Activated T-helper 1 cell treated with anti-CD3 and anti-CD28 coated beads, Interleukin-12 subunit alpha, Interleukin-12 subunit beta, Interleukin-2, Interleukin-4 antibody, amounts not matched to agents 30 ng/mL and 10 ng/mL and 1 ng/mL, durations not matched to agents 14 hours and 24 hours and 36 hours (primary cell): ENCODE measurements around the gene OBI1. TPM values are rescaled to one million over a fixed set of nuclear protein-coding genes. Genes with fewer than 3 reads are reported as not detected.

Experiments
- DNase-seq: peaks from one replicate; pipeline ENCODE4 v3.0.0; 2021; ENCODE audit warnings: low spot score
- H3K27ac Mint-ChIP-seq: one replicate; pipeline ENCODE4 v1.8.0; 2021; ENCODE audit warnings: mild to moderate bottlenecking, mixed read lengths
- H3K27me3 Mint-ChIP-seq: one replicate; pipeline ENCODE4 v1.8.0; 2022; ENCODE audit warnings: mild to moderate bottlenecking, moderate library complexity, mixed read lengths; ENCODE audit not compliant: insufficient read depth
- H3K36me3 Mint-ChIP-seq: one replicate; pipeline ENCODE4 v1.8.0; 2021; ENCODE audit warnings: low read depth, mixed read lengths
- H3K4me1 Mint-ChIP-seq: one replicate; pipeline ENCODE4 v1.8.0; 2021; ENCODE audit warnings: low read depth, mixed read lengths
- H3K4me3 Mint-ChIP-seq: one replicate; pipeline ENCODE4 v1.8.0; 2021; ENCODE audit warnings: mild to moderate bottlenecking, moderate library complexity, mixed read lengths
- H3K9me3 Mint-ChIP-seq: one replicate; pipeline ENCODE4 v1.8.0; 2021; ENCODE audit warnings: mixed read lengths
- intact Hi-C: fragments of 100-400 bp; cut with micrococcal nuclease; formaldehyde crosslinking; loops from one replicate; pipeline ENCODE4 v1.15.1; 2024
- total RNA-seq: library from RNA; stranded (reverse); gene quantifications from 2 replicates; pipeline ENCODE4 v1.2.3, GENCODE V29; 2022

Gene OBI1
- total RNA-seq, 1 donor from 2014 or later: 20.0 TPM

DNA sequence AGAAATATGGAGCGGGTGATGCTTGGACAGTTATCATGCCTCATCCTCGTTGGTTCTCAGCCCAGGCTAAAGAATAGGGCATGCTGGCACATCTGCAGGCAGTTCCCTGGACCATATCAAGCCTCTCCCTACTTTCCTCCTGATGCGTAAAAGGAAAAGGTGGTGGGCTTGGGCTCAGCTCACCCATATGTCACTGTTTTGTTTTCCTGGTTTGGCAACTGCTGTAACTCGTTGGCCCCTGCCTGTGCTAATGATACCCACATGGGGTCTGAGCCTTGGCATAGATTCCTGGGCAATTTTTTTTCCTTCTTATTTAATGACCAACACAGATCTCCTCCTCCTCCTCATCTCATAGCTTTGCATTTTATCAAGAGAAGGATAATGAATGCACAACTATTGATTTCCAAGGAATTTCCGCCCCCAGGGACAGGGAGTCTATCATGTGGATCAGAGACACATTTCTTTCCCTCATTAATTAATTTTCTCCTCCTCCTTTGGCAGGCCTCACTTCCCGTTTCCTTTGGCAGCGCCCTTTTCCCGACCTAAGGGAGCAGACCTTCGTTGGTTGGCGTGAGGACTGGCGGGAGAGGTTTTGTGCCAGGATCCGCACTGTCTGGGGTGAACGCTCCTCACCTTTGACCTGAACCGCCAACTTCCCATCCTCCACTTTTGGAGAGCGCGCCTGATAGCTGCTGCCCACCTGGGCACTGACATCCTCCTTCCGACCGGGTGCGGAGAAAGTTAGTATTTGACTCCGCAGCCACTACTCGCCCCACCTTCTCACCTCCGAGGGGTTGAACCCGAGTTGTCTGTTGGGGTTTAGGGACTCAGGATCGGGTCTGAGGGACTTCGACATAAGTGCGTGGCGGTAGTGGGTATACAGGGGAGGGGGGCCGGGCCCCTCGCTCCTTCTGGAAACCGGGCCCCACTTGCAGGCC, 52.2 kb downstream of the OBI1 start:
- Mint-ChIP-seq H3K27ac (no peak overlapping the region), H3K36me3 (no peaks in the 10 kb centered on the region), H3K4me1 (peaks cover 34% of the 10 kb centered on the region), H3K4me3 (no peak overlapping the region), H3K27me3 (peaks cover 88% of the 10 kb centered on the region), H3K9me3 (no peaks in the 10 kb centered on the region)
- no peak for DNase-seq
- intact Hi-C loops: no loop called here

DNA sequence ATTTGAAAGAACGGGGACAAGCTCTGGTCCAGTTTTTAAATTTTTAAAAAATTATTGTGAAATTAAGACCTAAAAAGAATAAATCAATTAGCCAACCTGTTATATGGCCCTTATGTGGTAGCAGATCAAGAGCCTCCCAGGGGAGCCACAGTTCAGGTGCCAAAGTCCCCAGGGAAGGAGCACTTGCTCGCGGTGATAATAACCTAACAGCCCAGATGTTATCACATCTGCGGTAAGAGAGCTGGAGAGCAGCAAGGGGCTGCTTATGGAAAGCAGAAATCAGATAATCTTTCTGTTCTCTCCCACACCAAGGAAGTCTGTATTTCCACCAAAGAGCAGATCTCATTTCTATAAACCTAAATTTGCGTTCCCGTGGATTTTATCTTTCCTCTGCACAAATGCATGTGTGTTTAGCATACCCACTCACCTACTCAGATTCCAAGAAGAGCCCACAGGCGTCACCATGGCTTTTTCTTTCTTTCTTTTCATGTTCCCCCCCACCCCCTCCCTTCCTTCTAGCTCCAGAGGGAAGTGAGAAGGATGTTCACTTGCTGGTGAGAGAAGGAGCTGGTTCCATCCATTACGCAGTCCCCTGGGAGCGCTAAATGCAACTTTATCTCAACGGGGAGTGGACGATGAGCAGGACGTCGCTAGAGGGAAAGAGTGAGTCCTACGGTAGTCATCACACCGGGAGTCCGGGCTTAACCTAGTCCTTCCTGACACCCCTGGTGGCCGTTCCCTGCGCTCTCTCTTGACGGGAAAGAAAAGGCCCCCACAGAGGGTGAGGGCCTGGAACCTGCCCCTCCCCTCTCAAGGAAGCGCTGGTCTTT, 54.0 kb downstream of the OBI1 start:
- DNase-seq: no peak
- H3K27me3 Mint-ChIP-seq: peaks cover 86% of the 10 kb centered on the region

DNA sequence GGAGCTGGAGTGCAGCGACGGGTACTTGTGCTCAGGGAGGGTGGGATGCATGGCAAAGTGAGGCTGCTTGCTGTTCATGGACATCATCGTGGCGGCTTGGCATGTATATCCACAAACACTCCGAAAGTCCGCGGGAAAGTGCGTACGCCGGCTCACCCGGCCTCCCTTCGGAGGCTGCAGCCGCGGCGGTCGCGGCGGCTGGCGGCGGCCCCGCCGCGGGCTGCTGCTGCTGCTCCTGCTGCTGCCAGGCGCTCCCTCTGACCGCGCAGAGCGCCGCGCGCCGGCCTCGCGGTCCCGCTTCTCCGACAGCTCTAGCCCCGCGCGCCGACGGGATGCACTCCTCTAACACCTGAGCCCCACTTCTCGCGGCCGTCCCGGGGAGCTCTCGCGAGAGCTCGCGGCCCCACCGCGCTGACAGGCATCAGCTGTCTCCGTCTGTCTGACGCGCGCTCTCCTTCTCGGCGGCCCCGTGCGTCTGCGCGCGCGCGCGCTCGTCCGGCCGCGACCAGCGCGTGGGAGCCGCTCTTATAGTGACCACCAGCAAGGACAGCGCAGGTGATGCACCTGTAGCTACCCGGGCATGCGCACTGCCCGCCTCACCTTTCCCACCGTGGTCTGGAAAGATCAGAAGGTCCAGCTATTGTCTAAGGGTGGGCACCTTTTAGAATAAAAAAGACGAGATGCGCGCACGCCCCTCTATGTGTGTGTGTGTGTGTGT, 55.6 kb downstream of the OBI1 start, which contains the start of gene POU4F1:
Gene POU4F1 (minus strand): TSS at position 313 of the 718 bp plus-strand sequence. CDS start 226 bp downstream, at position 87.
- Mint-ChIP-seq H3K9me3 (no peaks in the 10 kb centered on the region), H3K36me3 (peaks cover 2% of the 10 kb centered on the region), H3K27me3 (peaks cover 88% of the 10 kb centered on the region), H3K4me3 (peak within 1 kb of the TSS; percentile 71), H3K27ac (peak within 1 kb of the TSS; percentile 82), H3K4me1 (peaks cover 34% of the 10 kb centered on the region)
- peak; percentile 67 for DNase-seq
- intact Hi-C loops: loop anchor here (5.0 kb wide), 1 partner anchor 374 kb away; no protein-coding TSS in a partner anchor

More for the DNA sequence above, 54.0 kb downstream of the OBI1 start:
- no peaks in the 10 kb centered on the region for H3K9me3 Mint-ChIP-seq
- no peak overlapping the region for H3K4me3 Mint-ChIP-seq
- H3K36me3 Mint-ChIP-seq: no peaks in the 10 kb centered on the region
- intact Hi-C loops: loop anchor here (5.0 kb wide), 1 partner anchor 372 kb away; no protein-coding TSS in a partner anchor
- no peak overlapping the region for H3K27ac Mint-ChIP-seq
- peaks cover 34% of the 10 kb centered on the region for H3K4me1 Mint-ChIP-seq

DNA sequence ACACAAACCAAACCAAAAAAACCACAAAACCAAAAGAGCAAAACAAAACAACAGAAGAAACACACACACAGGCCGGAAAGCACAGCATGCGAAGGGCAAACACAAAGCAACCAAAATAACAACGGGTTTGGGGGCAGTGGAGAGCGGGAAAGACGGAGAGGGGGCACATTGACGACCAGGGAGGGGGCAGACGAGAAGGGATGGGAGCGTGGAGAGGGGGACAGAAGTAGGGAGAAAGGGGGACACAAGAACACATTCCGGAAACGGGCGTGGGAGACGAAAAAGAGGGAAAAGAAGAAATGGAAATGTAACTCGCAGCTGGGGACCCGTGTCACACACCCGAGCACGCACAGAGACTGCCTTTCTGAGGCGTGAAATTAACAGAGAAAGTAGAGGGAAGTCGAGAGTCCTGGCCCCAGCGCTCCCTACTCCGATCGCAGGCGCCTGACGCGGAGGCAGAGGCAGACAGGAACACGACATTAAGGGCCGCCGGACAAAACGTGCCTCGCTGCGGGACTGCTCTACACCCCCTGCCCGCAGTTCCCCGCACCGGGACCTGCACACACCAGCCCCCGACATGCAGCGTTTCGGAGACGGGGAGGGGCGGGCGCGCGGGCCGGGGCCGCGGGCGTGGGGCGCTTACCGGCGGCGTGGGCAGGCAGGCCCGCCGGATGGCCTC, 56.3 kb downstream of the OBI1 start:
- peak overlapping the region; percentile 71 for H3K4me3 Mint-ChIP-seq
- no peak for DNase-seq
- peaks cover 2% of the 10 kb centered on the region for H3K36me3 Mint-ChIP-seq
- no peaks in the 10 kb centered on the region for H3K9me3 Mint-ChIP-seq
- H3K27me3 Mint-ChIP-seq: peaks cover 88% of the 10 kb centered on the region
- peak overlapping the region; percentile 82 for H3K27ac Mint-ChIP-seq
- peaks cover 29% of the 10 kb centered on the region for H3K4me1 Mint-ChIP-seq
- intact Hi-C loops: loop anchor here (5.0 kb wide), 1 partner anchor 375 kb away; no protein-coding TSS in a partner anchor

DNA sequence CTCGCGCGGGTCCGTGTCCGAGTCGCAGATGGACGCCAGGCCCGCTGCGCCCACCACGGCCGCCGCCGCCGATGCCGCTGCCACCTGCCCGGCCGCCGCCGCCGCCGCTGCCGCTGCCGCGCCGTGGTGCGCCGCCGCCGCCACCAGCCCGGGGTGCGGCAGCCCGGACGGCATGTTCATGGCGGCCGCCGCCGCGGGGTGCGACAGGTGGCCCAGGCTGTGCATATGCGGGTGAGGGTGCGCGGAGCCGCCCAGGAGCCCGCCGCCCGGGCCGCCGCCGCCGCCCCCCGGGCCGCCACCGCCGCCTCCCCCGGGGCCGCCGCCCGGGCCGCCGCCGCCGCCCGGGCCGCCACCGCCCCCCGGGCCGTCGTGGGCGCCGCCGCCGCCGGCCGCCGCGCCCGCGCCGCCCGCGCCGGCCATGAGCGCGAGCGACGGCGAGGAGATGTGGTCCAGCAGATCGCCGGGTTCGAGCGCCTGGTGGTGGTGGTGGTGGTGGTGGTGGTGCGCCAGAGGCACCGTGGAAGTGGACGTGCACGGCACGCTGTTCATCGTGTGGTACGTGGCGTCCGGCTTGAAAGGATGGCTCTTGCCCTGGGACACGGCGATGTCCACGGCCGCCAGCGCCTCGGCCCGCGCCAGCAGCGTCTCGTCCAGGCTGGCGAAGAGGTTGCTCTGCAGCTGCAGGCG, 56.9 kb downstream of the OBI1 start:
- peak overlapping the region; percentile 71 for H3K4me3 Mint-ChIP-seq
- peaks cover 29% of the 10 kb centered on the region for H3K4me1 Mint-ChIP-seq
- intact Hi-C loops: loop anchor here (5.0 kb wide), 1 partner anchor 375 kb away; no protein-coding TSS in a partner anchor
- no peak for DNase-seq
- H3K27me3 Mint-ChIP-seq: peaks cover 88% of the 10 kb centered on the region
- H3K9me3 Mint-ChIP-seq: no peaks in the 10 kb centered on the region
- peak overlapping the region; percentile 82 for H3K27ac Mint-ChIP-seq
- peaks cover 2% of the 10 kb centered on the region for H3K36me3 Mint-ChIP-seq

DNA sequence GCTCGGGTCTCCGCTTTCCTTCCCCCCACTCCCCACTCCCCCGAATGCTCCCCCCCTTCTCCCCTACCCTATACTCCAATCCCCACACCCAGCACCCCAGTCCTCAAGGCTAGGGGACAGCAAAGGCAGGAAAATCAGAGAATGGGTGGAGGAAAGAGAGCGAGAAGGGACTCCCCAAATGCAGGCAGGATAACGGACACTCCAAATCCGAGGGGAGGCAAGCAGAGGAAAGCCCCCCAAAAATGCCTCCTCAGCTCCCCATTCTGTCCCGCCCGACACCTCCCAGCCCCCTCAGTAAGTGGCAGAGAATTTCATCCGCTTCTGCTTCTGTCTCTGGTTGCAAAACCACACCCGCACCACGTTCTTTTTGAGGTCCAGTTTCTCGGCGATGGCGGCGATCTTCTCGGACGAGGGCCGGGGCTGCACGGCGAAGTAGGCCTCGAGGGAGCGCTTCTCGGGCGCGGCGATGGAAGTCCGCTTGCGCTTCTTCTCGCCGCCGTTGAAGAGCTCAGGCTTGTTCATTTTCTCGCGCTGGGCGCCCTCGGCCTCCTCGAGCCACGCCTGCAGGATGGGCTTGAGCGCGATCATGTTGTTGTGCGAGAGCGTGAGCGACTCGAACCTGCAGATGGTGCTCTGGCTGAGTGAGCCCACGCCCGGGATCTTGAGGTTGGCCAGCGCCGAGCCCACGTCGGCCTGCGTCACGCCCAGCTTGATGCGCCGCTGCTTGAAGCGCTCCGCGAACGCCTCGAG, 57.7 kb downstream of the OBI1 start:
- DNase-seq: no peak

DNA sequence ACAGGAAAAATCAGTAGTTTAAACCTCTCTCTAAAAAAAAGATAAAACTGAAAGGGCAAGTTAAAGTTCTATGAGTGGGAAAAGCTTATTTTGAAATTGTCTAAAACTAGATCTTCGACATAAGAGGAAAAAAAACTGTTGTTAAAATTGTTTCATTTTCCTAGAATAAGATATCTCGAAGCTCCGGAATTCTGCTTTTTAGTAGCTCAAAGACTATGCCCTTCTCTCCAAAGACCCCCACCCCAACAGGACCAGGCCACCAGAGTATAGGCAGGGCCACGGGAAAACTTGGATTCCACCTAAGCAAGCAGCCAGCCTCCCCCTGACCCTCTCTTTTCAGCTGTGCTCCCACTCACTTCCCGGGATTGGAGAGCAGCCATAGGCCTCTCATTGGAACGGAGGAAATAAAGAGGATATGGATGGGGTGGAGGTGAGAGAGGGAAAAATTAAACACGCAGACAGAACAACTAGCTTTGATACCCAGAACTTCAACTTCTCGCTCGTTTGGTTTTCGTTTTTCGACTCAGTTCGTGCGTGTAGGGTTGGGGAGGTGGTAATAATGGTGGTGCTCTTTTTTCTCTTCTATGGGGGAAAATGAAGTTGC, 58.6 kb downstream of the OBI1 start:
- Mint-ChIP-seq H3K4me3 (peak overlapping the region; percentile 31), H3K36me3 (peaks cover 2% of the 10 kb centered on the region), H3K27me3 (peaks cover 83% of the 10 kb centered on the region), H3K27ac (peak overlapping the region; percentile 51), H3K9me3 (no peaks in the 10 kb centered on the region), H3K4me1 (peaks cover 23% of the 10 kb centered on the region)
- DNase-seq: no peak
- intact Hi-C loops: loop anchor here (5.0 kb wide), 1 partner anchor 377 kb away; no protein-coding TSS in a partner anchor

More for the DNA sequence above, 57.7 kb downstream of the OBI1 start:
- peaks cover 2% of the 10 kb centered on the region for H3K36me3 Mint-ChIP-seq
- intact Hi-C loops: loop anchor here (5.0 kb wide), 1 partner anchor 376 kb away; no protein-coding TSS in a partner anchor
- H3K9me3 Mint-ChIP-seq: no peaks in the 10 kb centered on the region
- H3K4me1 Mint-ChIP-seq: peaks cover 23% of the 10 kb centered on the region
- peak overlapping the region; percentile 51 for H3K27ac Mint-ChIP-seq
- peaks cover 88% of the 10 kb centered on the region for H3K27me3 Mint-ChIP-seq
- H3K4me3 Mint-ChIP-seq: peak overlapping the region; percentile 57

DNA sequence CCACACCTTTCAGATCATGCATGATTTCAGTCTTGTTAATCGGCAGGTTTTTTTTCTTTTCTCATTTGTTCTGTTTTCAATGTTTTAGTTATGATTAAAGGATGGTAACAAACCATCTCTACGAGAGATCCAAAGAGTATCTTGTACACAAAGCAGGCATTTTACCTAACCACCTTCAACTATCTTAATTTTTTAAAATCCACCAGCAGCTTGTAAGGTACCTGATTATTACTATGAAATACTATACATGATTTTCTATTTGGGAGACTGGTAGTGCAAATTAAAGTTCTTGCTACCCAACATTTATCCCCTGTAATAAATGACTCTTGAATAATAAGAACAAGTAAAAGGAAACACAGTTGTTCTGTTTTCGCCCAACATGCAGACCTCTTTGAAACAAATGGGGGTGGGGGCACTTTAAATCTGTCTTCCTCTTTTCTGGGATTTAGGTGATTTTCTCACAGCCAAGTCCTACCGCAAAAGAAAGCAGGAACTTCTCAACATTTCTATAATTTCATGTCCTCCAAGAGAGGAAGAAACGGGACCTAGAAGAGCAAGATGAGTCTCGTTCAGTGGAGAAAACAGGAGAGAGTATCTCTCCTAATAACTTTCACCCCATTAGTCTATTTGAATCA, 59.2 kb downstream of the OBI1 start:
- intact Hi-C loops: loop anchor here (1.0 to 5.0 kb wide), 3 partner anchors 9 to 1743 kb away; partner anchors contain the start of gene SPRY2
- Mint-ChIP-seq H3K4me3 (peak overlapping the region; percentile 15), H3K9me3 (no peaks in the 10 kb centered on the region), H3K27ac (no peak overlapping the region), H3K36me3 (peaks cover 2% of the 10 kb centered on the region), H3K4me1 (peaks cover 21% of the 10 kb centered on the region), H3K27me3 (peaks cover 82% of the 10 kb centered on the region)
- DNase-seq: no peak

DNA sequence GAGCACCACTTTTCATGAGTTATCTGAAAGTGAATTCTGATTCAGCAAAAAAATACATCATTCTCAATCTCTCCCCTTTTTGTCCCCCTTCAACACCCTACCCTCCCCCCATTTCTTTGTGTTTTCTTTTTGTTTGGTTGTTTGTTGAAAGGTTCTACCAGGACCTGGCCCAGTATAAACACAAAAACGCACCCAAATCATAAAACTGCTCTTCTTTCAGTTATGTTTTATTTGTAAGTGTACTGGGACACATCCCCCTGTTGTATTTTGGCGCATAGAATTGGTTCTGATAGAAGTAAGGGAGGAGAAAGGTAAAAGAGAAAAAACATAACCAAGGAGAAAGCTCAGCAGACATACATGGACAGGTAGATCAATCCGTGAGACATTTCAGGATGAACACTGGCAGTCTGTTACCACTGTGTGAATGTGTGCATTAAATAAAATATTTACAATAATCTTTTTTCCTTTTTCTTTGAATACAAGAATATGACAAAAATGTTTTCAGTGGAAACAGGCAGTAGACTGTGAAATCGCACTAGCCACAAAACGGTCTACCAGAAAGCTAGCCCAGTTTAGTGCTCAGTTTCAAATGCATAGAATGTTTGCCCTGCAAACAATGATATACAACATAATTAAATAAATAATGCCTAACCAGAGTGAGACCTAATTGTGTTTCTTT, 59.9 kb downstream of the OBI1 start:
- intact Hi-C loops: loop anchor here (1.0 to 5.0 kb wide), 2 partner anchors 9 to 1743 kb away; partner anchors contain the start of gene SPRY2
- peaks cover 2% of the 10 kb centered on the region for H3K36me3 Mint-ChIP-seq

More for the DNA sequence above, 59.9 kb downstream of the OBI1 start:
- H3K4me1 Mint-ChIP-seq: peaks cover 14% of the 10 kb centered on the region
- no peak overlapping the region for H3K27ac Mint-ChIP-seq
- DNase-seq: no peak
- H3K27me3 Mint-ChIP-seq: peaks cover 82% of the 10 kb centered on the region
- H3K4me3 Mint-ChIP-seq: peak overlapping the region; percentile 15
- no peaks in the 10 kb centered on the region for H3K9me3 Mint-ChIP-seq
